DMS153 treated with DMSO at 0.1 percent for 48 hours (cell line): Measurements from ENCODE around the gene KREMEN1.
"Not testable (repeated sequence)": the region's sequence is repeated elsewhere in the genome, so short reads cannot be mapped to it uniquely, and the experiment has no call there.

Experiments used
- DNase-seq: peaks from one replicate; lab custom pipeline; 2025; ENCODE audit not compliant: unreplicated experiment; lab: John Stamatoyannopoulos, UW

The KREMEN1 gene

GRCh38 chr22:29072979-29073617 is at the start of gene KREMEN1:
Gene KREMEN1, plus strand, starts transcription at chr22:29073035. Its CDS starts 96 bp downstream, at chr22:29073131.
- no peak for DNase-seq

DNA sequence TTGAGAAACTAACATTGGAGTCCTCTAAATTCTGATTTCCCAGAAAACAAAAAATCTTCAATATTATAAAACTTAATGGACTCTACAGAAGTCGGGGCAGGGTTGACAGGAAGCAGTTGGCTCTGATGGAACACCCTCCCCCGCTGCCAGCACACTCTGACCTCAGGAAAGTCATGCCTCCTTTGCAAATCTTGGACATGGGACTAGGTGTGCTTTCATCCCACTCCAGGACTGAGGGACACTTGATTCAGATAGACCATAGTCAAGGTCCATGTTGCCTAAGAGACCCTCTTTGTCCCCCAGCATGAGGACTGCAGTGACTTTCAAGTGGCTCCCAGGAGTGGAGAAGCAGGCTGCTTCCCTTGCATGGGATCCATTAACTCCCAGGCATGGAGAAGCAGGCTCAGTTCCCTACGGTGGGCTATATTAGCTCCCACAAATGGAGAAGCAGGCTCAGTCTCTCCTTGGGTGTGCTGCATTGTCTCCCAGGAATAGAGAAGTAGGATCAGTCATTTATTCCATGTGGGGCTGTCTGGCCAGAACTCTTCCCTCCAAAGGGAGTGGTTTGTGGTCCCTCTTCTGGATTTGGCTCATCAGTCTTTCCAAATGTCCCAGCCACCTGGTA is 49.6 kb upstream of the KREMEN1 start:
- DNase-seq = no peak

DNA sequence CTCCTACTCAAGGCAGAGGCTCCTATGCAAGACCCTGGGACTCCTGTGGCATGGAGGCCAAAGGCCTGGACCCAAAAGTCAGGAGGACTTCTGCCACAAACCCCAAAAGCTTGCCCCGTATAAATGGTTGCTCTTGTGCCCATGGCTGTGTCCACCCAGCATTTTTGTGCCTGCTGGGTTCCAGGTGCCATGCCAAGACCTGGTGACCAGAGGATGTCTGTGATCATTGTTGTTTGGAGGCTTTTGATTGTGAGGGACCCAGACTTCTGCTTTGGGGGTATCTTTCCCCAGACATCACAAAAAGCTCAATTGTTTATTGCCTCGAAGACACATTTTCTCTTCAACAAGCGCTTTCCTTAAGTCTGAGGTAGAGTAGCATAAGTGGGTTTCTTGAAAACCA is 46.3 kb upstream of the KREMEN1 start:
- DNase-seq = no peak

DNA sequence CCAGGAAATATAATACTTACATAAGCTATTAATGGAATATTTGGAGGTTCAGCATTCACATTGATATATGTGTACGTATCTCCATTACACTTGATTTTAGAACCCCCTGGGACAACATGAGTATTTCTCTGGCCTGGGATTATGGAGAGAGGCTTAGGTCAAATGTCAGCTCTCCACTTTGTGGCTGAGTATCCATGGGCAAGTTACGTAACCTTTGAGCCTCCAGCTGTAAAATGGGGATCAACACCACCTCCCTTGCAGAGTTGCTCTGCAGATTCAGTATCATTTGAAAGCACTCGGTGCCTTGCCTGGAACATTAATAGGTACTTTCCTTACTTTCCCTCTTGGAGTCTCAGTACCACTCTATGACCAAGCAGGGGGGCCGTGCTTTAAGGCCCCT is 44.4 kb upstream of the KREMEN1 start:
- DNase-seq = no peak

DNA sequence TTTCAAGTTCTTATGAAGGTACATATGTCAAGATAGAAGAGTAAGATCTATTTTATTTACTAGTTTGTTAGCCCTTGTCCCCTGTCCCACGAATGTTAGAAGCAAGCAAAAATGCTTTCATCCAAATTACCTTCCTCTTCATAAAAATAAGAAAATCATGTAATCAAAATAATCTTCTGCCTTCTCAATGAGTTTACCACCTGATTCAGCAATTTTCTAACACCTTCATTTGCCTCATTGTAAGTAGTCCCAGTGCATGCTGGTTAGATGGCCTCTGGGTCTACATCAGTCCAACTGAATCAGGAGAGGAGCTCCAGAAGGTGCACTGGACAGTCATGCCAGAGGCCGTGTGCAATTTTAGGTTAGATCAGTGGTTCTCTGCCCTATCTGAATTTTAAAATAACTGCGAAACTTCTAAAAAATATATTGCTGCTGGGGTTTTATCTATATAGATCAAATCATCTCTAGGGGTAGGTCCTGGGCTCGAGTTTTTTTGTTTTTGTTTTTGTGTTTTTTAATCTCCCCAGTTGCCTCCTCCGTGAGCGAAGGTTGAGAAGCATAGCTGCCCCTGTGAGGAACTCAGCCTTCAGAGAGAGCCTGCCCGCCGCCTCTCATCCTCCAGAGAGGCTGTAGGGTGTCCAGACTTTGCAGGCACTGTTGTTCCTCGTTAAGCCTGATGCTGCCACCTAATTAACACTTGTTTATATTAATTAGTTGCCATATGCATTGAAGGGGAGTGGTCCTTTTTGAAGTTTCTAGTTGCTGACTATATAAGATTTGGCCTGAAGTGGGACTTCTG is 43.4 kb upstream of the KREMEN1 start:
- no peak for DNase-seq

GRCh38 chr22:29030016-29030617 is 42.7 kb upstream of the KREMEN1 start:
- no peak for DNase-seq

DNA sequence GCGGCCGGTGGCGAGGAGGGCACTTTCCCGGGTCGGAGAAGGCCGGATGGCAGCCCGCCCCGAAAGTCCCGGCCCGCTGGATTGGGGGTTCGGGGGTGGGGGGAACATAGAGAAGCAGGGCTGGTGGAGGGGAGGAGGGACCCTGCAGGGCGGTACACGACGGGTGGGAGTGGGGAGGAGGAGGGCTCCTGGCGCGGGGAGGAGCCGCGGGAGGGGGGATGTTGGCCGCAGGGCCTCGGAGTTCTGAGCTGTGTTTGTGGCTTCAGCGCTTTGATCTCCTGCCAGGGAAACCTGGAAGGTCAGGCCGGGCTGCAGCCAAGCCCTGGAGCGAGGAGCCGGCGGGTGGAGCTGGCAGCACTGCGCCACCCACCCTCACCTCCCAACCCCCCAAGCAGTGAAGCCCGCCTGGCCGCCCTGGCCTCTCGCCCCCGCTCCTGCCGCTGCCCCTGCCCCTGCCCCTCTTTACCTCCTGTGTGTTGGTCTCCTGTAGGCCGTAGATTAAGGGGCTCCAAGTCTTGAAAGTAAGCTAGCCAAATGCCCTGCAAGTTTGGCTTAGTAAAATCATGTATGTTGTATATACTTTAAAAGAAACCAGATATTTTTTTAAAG is 42.1 kb upstream of the KREMEN1 start:
- DNase-seq = peak; percentile 51

- no peak for DNase-seq
Observed at GRCh38 chr22:29031227-29032011, 41.4 kb upstream of the KREMEN1 start.

DNA sequence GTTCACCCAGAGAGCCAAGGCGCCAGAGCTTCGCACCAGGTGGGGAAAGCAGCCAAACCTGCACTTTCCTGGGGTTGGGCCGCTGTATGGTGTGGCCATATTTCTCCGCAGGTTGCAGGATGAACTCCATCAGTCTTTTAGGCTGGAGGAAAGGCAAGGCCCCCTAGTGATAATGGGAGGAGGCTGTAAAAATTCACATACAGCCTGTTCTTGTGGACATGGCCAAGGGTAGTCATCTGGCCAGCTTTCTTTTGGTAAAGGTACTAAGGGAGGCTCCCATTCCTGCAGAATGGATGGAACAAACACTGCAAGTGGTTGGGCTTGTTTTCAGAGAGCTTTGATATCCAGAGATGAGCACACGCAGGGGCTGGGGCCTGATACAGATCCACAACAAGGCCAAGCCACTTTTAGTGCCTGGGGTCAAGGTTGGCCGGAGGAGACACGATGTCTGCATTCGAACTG is 40.8 kb upstream of the KREMEN1 start:
- no peak for DNase-seq

DNA sequence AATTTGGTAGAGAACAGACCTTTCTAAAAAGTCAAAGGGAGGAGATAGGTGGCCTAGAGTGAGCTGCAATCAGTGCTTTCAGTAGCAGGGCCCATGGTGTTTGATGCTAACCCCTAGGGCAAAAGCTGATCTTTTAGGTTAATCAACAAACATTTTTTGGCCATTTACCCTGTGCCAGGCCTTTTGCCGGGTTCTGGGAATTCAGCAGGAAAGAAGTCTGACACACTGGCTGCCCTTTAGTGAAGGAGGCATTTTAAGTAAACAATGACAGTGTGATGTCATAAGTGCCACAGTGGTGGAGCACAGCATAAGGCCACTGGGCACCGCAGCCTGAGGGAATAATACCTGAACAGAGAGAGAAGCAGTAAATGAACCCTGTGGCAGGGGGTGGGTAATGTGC is 40.3 kb upstream of the KREMEN1 start:
- peak; percentile 8 for DNase-seq

- peak; percentile 30 for DNase-seq
Observed at GRCh38 chr22:29037340-29037932, 35.4 kb upstream of the KREMEN1 start.

- DNase-seq = no peak
Observed at GRCh38 chr22:29039148-29039547, 33.7 kb upstream of the KREMEN1 start.

DNA sequence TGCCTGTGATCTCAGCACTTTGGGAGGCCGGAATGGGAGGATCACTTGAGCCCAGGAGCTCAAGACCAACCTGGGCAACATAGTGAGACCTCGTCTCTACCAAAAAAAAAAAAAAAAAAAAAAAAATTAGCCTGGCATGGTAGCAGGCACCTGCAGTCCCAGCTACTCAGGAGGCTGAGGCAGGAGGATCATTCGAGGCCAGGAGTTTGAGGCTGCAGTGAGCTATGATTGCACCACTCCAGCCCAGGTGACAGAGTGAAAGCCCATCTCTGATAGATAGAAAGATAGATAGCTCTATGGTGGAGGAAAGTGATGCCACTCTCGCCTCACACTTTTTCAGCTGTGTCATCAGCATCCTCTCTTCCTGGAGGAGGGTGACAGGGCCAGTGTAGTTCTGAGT is 33.2 kb upstream of the KREMEN1 start:
- DNase-seq = not testable (repeated sequence)

GRCh38 chr22:29040385-29041275 is 32.2 kb upstream of the KREMEN1 start:
- DNase-seq = peak; percentile 75

- no peak for DNase-seq
Observed at GRCh38 chr22:29041408-29041807, 31.4 kb upstream of the KREMEN1 start.

GRCh38 chr22:29043906-29044575 is 28.8 kb upstream of the KREMEN1 start:
- DNase-seq = no peak

- no peak for DNase-seq
Observed at GRCh38 chr22:29044657-29045176, 28.1 kb upstream of the KREMEN1 start.
